ENCODE results near the gene GALP. TPM values are rescaled to one million over a fixed set of nuclear protein-coding genes. Genes with fewer than 3 reads are reported as not detected.
"Not testable (repeated sequence)": the region's sequence is repeated elsewhere in the genome, so short reads cannot be mapped to it uniquely, and the experiment has no call there.

The GALP gene
- total RNA-seq, 1 donor from 2014 or later: not detected

GRCh38 chr19:56155124-56155687, 20.6 kb upstream of the GALP start:
- no peak for DNase-seq
- Mint-ChIP-seq H3K4me1 (peaks cover 17% of the 10 kb centered on the region), H3K27me3 (no peaks in the 10 kb centered on the region), H3K9me3 (no peaks in the 10 kb centered on the region), H3K27ac (no peak overlapping the region), H3K4me3 (no peak overlapping the region), H3K36me3 (ENCODE audit: low read depth) (peaks cover 33% of the 10 kb centered on the region)
- intact Hi-C loops (cut with micrococcal nuclease): no loop called here

GRCh38 chr19:56156768-56157167, 19.0 kb upstream of the GALP start:
- intact Hi-C loops (cut with micrococcal nuclease): no loop called here
- no peaks in the 10 kb centered on the region for H3K27me3 Mint-ChIP-seq
- DNase-seq: no peak
- H3K36me3 Mint-ChIP-seq (ENCODE audit: low read depth): peaks cover 32% of the 10 kb centered on the region
- no peak overlapping the region for H3K27ac Mint-ChIP-seq
- no peaks in the 10 kb centered on the region for H3K9me3 Mint-ChIP-seq
- H3K4me3 Mint-ChIP-seq: no peak overlapping the region
- H3K4me1 Mint-ChIP-seq: peaks cover 17% of the 10 kb centered on the region

- H3K4me3 Mint-ChIP-seq: no peak overlapping the region
- no peak for DNase-seq
- intact Hi-C loops (cut with micrococcal nuclease): no loop called here
- no peaks in the 10 kb centered on the region for H3K9me3 Mint-ChIP-seq
- peaks cover 31% of the 10 kb centered on the region for H3K36me3 Mint-ChIP-seq (ENCODE audit: low read depth)
- H3K4me1 Mint-ChIP-seq: peaks cover 16% of the 10 kb centered on the region
- no peaks in the 10 kb centered on the region for H3K27me3 Mint-ChIP-seq
- no peak overlapping the region for H3K27ac Mint-ChIP-seq
Observed at GRCh38 chr19:56158170-56158757, 17.5 kb upstream of the GALP start.

- peaks cover 11% of the 10 kb centered on the region for H3K4me1 Mint-ChIP-seq
- peaks cover 23% of the 10 kb centered on the region for H3K36me3 Mint-ChIP-seq (ENCODE audit: low read depth)
- intact Hi-C loops (cut with micrococcal nuclease): no loop called here
- H3K27me3 Mint-ChIP-seq: no peaks in the 10 kb centered on the region
- no peak overlapping the region for H3K27ac Mint-ChIP-seq
- H3K4me3 Mint-ChIP-seq: no peak overlapping the region
- no peaks in the 10 kb centered on the region for H3K9me3 Mint-ChIP-seq
- no peak for DNase-seq
Observed at GRCh38 chr19:56159009-56159559, 16.7 kb upstream of the GALP start.

GRCh38 chr19:56159622-56160271, 16.1 kb upstream of the GALP start:
- Mint-ChIP-seq H3K9me3 (no peaks in the 10 kb centered on the region), H3K4me3 (no peak overlapping the region), H3K27ac (no peak overlapping the region), H3K27me3 (no peaks in the 10 kb centered on the region), H3K4me1 (peaks cover 13% of the 10 kb centered on the region), H3K36me3 (ENCODE audit: low read depth) (peaks cover 22% of the 10 kb centered on the region)
- no peak for DNase-seq
- intact Hi-C loops (cut with micrococcal nuclease): loop anchor here (10.0 kb wide), 1 partner anchor 45 kb away; no protein-coding TSS in a partner anchor

GRCh38 chr19:56161534-56161933, 14.3 kb upstream of the GALP start:
- no peak for DNase-seq
- H3K27ac Mint-ChIP-seq: no peak overlapping the region
- H3K4me1 Mint-ChIP-seq: peaks cover 13% of the 10 kb centered on the region
- peaks cover 13% of the 10 kb centered on the region for H3K36me3 Mint-ChIP-seq (ENCODE audit: low read depth)
- intact Hi-C loops (cut with micrococcal nuclease): loop anchor here (10.0 kb wide), 1 partner anchor 47 kb away; no protein-coding TSS in a partner anchor
- H3K9me3 Mint-ChIP-seq: no peaks in the 10 kb centered on the region
- no peaks in the 10 kb centered on the region for H3K27me3 Mint-ChIP-seq
- H3K4me3 Mint-ChIP-seq: no peak overlapping the region

- intact Hi-C loops (cut with micrococcal nuclease): loop anchor here (10.0 kb wide), 1 partner anchor 47 kb away; no protein-coding TSS in a partner anchor
- no peak overlapping the region for H3K4me3 Mint-ChIP-seq
- peaks cover 13% of the 10 kb centered on the region for H3K36me3 Mint-ChIP-seq (ENCODE audit: low read depth)
- H3K27me3 Mint-ChIP-seq: no peaks in the 10 kb centered on the region
- H3K9me3 Mint-ChIP-seq: no peaks in the 10 kb centered on the region
- no peak for DNase-seq
- H3K27ac Mint-ChIP-seq: no peak overlapping the region
- H3K4me1 Mint-ChIP-seq: peaks cover 13% of the 10 kb centered on the region
Observed at GRCh38 chr19:56162258-56162657, 13.6 kb upstream of the GALP start.

- peaks cover 13% of the 10 kb centered on the region for H3K36me3 Mint-ChIP-seq (ENCODE audit: low read depth)
- no peaks in the 10 kb centered on the region for H3K27me3 Mint-ChIP-seq
- no peak for DNase-seq
- no peak overlapping the region for H3K27ac Mint-ChIP-seq
- no peaks in the 10 kb centered on the region for H3K9me3 Mint-ChIP-seq
- intact Hi-C loops (cut with micrococcal nuclease): loop anchor here (10.0 kb wide), 1 partner anchor 48 kb away; no protein-coding TSS in a partner anchor
- H3K4me3 Mint-ChIP-seq: no peak overlapping the region
- H3K4me1 Mint-ChIP-seq: peaks cover 13% of the 10 kb centered on the region
Observed at GRCh38 chr19:56163097-56163496, 12.7 kb upstream of the GALP start.

GRCh38 chr19:56167064-56167578, 8.7 kb upstream of the GALP start:
- no peaks in the 10 kb centered on the region for H3K36me3 Mint-ChIP-seq (ENCODE audit: low read depth)
- no peak for DNase-seq
- H3K27ac Mint-ChIP-seq: no peak overlapping the region
- H3K27me3 Mint-ChIP-seq: no peaks in the 10 kb centered on the region
- H3K4me1 Mint-ChIP-seq: peaks cover 9% of the 10 kb centered on the region
- no peak overlapping the region for H3K4me3 Mint-ChIP-seq
- H3K9me3 Mint-ChIP-seq: no peaks in the 10 kb centered on the region
- intact Hi-C loops (cut with micrococcal nuclease): loop anchor here (10.0 kb wide), 1 partner anchor 52 kb away; no protein-coding TSS in a partner anchor

- Mint-ChIP-seq H3K27ac (no peak overlapping the region), H3K36me3 (ENCODE audit: low read depth) (no peaks in the 10 kb centered on the region), H3K27me3 (no peaks in the 10 kb centered on the region), H3K9me3 (no peaks in the 10 kb centered on the region), H3K4me3 (no peak overlapping the region), H3K4me1 (peaks cover 3% of the 10 kb centered on the region)
- intact Hi-C loops (cut with micrococcal nuclease): no loop called here
- DNase-seq: no peak
Observed at GRCh38 chr19:56170261-56170660, 5.5 kb upstream of the GALP start.

- Mint-ChIP-seq H3K9me3 (no peaks in the 10 kb centered on the region), H3K27ac (no peak overlapping the region), H3K27me3 (no peaks in the 10 kb centered on the region), H3K4me1 (peaks cover 3% of the 10 kb centered on the region), H3K36me3 (ENCODE audit: low read depth) (no peaks in the 10 kb centered on the region), H3K4me3 (no peak overlapping the region)
- intact Hi-C loops (cut with micrococcal nuclease): no loop called here
- no peak for DNase-seq
Observed at GRCh38 chr19:56174086-56174485, 1.7 kb upstream of the GALP start.

GRCh38 chr19:56174550-56174949, 1.3 kb upstream of the GALP start:
- peaks cover 3% of the 10 kb centered on the region for H3K4me1 Mint-ChIP-seq
- no peak for DNase-seq
- no peaks in the 10 kb centered on the region for H3K36me3 Mint-ChIP-seq (ENCODE audit: low read depth)
- H3K27me3 Mint-ChIP-seq: no peaks in the 10 kb centered on the region
- H3K9me3 Mint-ChIP-seq: no peaks in the 10 kb centered on the region
- intact Hi-C loops (cut with micrococcal nuclease): no loop called here
- H3K27ac Mint-ChIP-seq: no peak overlapping the region
- H3K4me3 Mint-ChIP-seq: no peak overlapping the region

- intact Hi-C loops (cut with micrococcal nuclease); H3K9me3 Mint-ChIP-seq: not testable (repeated sequence)
Observed at GRCh38 chr19:56176310-56176709, 502 bp downstream of the GALP start.

GRCh38 chr19:56176881-56177280, 1.1 kb downstream of the GALP start:
- no peak overlapping the region for H3K4me3 Mint-ChIP-seq
- H3K27me3 Mint-ChIP-seq: no peaks in the 10 kb centered on the region
- intact Hi-C loops (cut with micrococcal nuclease): no loop called here
- H3K9me3 Mint-ChIP-seq: no peaks in the 10 kb centered on the region
- peaks cover under 1% of the 10 kb centered on the region for H3K4me1 Mint-ChIP-seq
- no peak overlapping the region for H3K27ac Mint-ChIP-seq
- DNase-seq: no peak
- H3K36me3 Mint-ChIP-seq (ENCODE audit: low read depth): no peaks in the 10 kb centered on the region

More at GRCh38 chr19:56176310-56176709, 502 bp downstream of the GALP start:
- not testable (repeated sequence) for H3K27ac Mint-ChIP-seq; DNase-seq; H3K27me3 Mint-ChIP-seq; H3K4me3 Mint-ChIP-seq; H3K36me3 Mint-ChIP-seq (ENCODE audit: low read depth); H3K4me1 Mint-ChIP-seq
